Effector memory CD4-positive, alpha-beta T cell (primary cell): ENCODE measurements around the gene SHC3.

ENCODE experiments used
- DNase-seq, 3 donors: peaks; one replicate each; pipeline ENCODE4 v3.0.0-alpha.2; 2020
- H3K27ac ChIP-seq: 2 replicates; pipeline ENCODE4 v1.7.0; 2013; ENCODE audit warnings: mild to moderate bottlenecking, low read length, moderate library complexity; ENCODE audit not compliant: insufficient read depth, poor library complexity, severe bottlenecking
- H3K27me3 ChIP-seq: replicated peaks from 2 replicates; pipeline ENCODE4 v1.7.0; 2013; ENCODE audit warnings: mild to moderate bottlenecking, low read length; ENCODE audit not compliant: insufficient read depth, control insufficient read depth, poor library complexity, severe bottlenecking
- H3K36me3 ChIP-seq: 2 replicates; pipeline ENCODE4 v1.7.0; 2013; ENCODE audit warnings: mild to moderate bottlenecking, low read length, moderate library complexity; ENCODE audit not compliant: control insufficient read depth, insufficient read depth
- H3K4me1 ChIP-seq: 2 replicates; pipeline ENCODE4 v1.7.0; 2013; ENCODE audit warnings: low read length, mild to moderate bottlenecking; ENCODE audit not compliant: control insufficient read depth, insufficient read depth, poor library complexity, severe bottlenecking
- H3K4me3 ChIP-seq: 2 replicates; pipeline ENCODE4 v1.7.0; 2013; ENCODE audit warnings: low read length, low read depth, mild to moderate bottlenecking; ENCODE audit not compliant: insufficient read depth, poor library complexity, severe bottlenecking
- H3K9me3 ChIP-seq: 2 replicates; pipeline ENCODE4 v1.7.0; 2013; ENCODE audit warnings: mild to moderate bottlenecking, low read length, moderate library complexity; ENCODE audit not compliant: control insufficient read depth

Gene SHC3

DNA sequence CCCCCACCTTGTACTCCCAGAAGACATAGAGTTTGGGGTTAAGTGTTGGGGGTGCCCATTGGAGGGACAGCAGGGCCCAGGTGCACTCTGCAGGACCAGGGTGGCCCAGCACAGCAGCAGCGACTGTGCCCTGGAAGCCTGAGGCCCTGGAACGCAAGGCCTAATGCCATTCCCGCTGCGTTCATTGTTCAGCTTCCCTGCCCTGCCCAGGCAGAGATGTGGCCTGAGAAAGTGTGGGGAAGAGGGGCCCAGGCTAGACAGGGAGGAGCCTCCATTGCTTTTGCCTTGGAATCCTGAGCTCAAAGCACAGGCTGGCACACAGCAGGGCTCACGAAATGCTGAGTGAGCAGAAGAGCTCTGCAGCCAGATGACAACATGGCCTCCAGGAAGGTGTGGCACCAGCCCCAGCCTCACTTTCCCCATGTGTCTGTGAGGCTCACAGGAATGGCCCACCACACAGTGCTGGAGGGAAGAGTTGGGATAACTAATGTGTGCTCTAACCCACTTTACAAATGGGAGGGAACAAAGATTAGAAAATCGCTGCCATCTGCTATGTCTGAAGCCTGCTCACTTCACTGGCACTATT lies 168.0 kb downstream of the SHC3 start:
- DNase-seq, result no peak
- no peak overlapping the region for H3K27ac ChIP-seq

DNA sequence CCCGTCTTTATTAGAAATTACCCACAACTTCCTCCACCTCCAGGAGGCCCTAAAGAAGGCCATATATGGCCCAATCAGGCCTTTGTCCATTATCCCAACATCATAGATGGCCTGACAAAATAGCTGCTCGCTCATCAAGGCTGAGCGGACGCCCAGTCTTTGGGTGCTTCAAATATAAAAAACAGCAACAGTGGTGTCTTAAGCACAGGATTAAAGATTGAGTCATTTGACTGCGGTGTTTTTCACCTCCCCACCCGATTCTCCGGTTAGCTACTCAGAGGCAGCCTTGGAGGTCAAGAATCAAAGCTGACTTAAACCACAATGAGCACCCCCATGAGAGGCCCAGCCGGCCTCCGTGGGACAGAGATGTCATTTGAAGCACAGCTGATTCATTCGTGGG lies 168.6 kb downstream of the SHC3 start:
- no peak for DNase-seq
- H3K9me3 ChIP-seq, result no peaks in the 10 kb centered on the region
- H3K36me3 ChIP-seq, result no peaks in the 10 kb centered on the region
- H3K4me1 ChIP-seq, result no peaks in the 10 kb centered on the region
- H3K27me3 ChIP-seq, result no peaks in the 10 kb centered on the region
- H3K27ac ChIP-seq, result no peak overlapping the region
- no peak overlapping the region for H3K4me3 ChIP-seq

More for the DNA sequence above, 168.0 kb downstream of the SHC3 start:
- H3K4me1 ChIP-seq, result no peaks in the 10 kb centered on the region
- no peaks in the 10 kb centered on the region for H3K9me3 ChIP-seq
- H3K4me3 ChIP-seq, result no peak overlapping the region
- H3K27me3 ChIP-seq, result no peaks in the 10 kb centered on the region
- H3K36me3 ChIP-seq, result no peaks in the 10 kb centered on the region

DNA sequence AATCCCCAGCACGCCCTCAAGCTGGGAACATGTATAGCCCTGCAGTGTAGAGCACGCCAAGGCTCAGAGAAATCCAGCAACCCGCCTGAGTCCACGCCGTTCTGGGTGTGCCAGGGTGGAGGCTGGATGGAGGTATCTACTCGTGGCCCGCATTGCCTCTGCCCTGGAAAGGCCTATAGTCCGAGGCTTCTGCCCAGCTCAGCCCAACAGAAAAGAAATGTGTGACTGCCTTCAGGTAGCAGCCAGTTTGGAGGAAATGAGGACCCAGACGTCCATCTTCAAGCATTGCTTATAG lies 169.1 kb downstream of the SHC3 start:
- DNase-seq, result no peak
- Histone ChIP-seq H3K4me3 (no peak overlapping the region), H3K27ac (no peak overlapping the region), H3K27me3 (no peaks in the 10 kb centered on the region), H3K4me1 (no peaks in the 10 kb centered on the region), H3K9me3 (no peaks in the 10 kb centered on the region), H3K36me3 (no peaks in the 10 kb centered on the region)

DNA sequence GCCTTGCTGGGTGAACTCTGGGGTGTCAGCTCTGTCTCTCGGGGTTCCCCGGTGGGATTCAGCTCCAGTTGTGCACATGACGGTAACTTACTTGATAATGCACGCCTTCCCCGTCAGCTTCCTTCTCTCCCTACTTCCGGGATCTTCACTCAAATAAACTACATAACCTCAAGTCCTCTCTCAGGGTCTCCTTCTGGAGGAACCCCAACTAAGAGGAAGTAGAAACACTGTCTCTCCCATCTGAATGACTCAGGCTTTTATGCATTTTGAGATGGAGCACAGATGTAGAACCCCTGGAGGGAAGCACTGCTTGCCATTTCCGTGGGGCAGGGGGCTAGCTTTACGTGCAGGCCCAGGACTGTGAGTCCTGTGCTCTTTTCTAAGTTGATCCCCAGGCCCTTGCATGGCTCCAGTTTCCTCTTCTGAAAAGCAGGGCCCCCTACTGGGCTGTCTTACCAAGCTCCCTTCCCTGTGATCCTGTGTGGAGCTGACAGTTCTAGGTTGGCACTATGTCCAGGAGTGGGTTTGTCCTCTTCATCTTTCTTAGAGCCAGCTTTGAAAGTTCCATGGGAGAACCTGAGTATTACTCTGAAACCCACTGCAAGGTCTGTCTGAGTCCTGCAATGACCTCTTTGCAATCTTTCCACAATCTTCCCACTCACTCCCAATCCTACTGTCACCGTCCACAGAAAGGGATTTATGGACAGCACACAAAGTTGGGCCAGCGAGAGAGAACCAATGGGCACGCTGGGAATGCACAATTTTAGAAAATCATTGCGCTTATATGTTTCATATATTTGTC lies 169.7 kb downstream of the SHC3 start:
- no peaks in the 10 kb centered on the region for H3K9me3 ChIP-seq
- no peaks in the 10 kb centered on the region for H3K27me3 ChIP-seq
- H3K4me1 ChIP-seq, result no peaks in the 10 kb centered on the region
- no peaks in the 10 kb centered on the region for H3K36me3 ChIP-seq
- DNase-seq, result no peak
- no peak overlapping the region for H3K27ac ChIP-seq
- no peak overlapping the region for H3K4me3 ChIP-seq

DNA sequence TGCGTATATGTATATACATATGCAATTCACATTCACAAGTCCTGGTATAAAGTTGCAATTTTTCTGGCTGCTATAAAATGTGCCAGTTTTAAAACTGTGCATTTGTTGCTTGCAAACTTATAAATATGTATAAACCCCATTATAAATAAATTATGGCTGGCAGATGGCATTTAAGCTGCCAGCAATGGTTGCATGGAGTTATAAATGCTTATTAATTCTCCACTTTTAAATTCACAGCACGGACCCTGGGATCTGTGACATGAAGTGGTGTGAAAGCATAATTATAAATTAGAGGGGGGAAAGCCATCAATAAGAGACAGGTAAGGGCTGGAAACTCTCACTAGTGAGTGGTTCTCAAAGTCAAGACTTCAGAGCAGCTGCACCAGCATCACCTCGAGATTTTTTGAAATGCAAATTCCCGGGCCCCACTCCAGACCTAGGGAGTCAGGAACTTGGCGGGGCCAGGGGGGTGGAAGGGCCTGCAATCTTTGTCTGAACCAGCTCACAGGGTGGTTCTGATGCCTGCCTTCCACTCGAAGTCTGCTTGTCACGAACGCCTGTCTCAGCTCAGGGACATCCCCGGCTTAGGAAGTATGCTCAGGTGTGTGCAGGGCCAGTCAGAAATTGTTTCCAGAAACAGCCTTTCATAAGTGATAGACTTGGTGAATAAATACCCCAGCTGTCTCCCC lies 170.4 kb downstream of the SHC3 start:
- no peaks in the 10 kb centered on the region for H3K27me3 ChIP-seq
- DNase-seq, result no peak
- no peak overlapping the region for H3K4me3 ChIP-seq
- no peaks in the 10 kb centered on the region for H3K9me3 ChIP-seq
- H3K4me1 ChIP-seq, result no peaks in the 10 kb centered on the region
- no peak overlapping the region for H3K27ac ChIP-seq
- H3K36me3 ChIP-seq, result no peaks in the 10 kb centered on the region

DNA sequence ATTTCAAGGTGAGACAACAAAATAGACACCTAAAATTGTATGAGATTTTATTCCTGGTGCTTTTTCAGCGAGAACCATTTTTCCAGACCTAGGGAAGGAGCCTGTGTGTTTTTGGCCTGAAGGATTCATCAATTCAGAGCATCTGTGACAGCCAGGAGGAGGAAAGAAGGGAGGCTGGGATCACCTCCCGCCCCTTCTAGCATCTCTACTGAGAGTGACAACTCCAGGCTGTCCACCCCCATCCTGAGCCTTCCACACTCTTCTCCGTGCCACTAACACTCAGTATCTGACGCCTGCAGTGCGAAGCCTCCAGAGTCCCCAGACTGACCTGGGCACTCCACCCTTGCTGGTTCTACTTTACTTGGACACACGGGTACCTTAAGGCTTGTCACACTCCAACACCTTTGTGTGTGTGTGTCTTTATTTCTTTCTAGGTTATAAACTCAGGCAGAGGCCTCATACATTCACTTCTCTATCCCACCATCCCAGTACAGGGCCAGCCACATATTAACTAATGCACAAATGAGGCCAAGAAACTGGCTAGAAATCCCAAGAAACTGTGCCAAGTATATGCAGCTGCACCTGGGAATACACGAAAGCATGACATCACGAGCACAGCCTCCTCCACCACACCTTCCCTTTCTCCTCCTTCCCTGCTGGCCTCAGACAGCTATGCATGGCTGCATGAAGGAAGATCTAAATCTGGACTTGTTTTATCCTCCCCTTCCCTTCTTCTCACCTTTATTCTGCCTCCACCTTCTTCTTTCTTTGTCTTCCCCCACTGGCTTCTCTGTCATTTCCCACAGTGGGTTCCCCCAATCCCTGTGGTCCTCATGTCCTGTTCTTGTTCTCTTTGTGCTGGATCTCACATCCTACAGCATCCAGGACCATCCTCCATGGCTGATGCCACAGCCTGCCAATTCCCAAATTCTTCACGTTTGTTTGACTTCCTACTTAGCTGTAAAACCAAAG lies 171.3 kb downstream of the SHC3 start:
- Histone ChIP-seq H3K4me3 (no peak overlapping the region), H3K27me3 (no peaks in the 10 kb centered on the region), H3K36me3 (no peaks in the 10 kb centered on the region), H3K9me3 (no peaks in the 10 kb centered on the region), H3K4me1 (no peaks in the 10 kb centered on the region), H3K27ac (no peak overlapping the region)
- no peak for DNase-seq

DNA sequence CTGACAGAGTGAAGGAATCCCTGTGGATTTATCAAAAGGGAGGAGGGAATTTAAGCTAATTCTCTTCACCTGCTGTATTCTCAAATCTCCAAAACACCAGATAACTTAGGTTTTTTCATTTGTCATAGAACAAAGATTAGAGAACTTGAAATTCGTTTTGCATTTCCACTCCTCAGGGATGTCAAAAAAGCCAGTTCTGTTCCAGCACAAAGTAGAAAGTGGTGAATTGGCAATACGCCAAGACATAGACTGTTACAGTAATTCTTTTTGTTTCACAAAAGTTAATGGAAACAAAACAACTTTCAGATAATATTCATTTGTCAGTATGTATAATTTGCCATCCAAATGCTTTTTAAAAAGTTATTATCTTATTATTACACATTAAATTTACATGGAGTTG lies 172.4 kb downstream of the SHC3 start:
- Histone ChIP-seq H3K4me1 (no peaks in the 10 kb centered on the region), H3K4me3 (no peak overlapping the region), H3K27ac (no peak overlapping the region), H3K9me3 (no peaks in the 10 kb centered on the region), H3K36me3 (no peaks in the 10 kb centered on the region), H3K27me3 (no peaks in the 10 kb centered on the region)
- DNase-seq, result no peak

DNA sequence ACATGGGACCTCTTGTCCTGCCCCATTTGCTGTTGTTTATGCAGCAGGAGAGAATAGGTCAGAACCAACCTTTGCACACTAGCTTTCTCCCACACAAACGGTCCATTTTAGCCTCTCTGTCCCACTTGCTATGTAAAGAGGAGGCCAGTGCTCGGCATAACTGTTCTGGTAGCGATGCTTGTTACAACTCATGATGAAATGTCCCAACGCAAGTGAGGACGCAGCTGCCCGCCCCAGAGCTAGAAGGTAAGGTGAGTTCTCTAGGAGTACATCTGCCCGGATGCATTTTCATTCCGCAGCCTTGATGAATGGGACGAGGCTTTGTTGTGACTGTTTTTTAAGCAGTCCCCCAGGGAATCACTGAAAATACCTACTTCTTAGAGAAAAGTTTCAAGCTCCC lies 173.3 kb downstream of the SHC3 start:
- Histone ChIP-seq H3K27me3 (no peaks in the 10 kb centered on the region), H3K4me1 (no peaks in the 10 kb centered on the region), H3K36me3 (no peaks in the 10 kb centered on the region), H3K4me3 (no peak overlapping the region), H3K9me3 (no peaks in the 10 kb centered on the region), H3K27ac (no peak overlapping the region)
- no peak for DNase-seq

DNA sequence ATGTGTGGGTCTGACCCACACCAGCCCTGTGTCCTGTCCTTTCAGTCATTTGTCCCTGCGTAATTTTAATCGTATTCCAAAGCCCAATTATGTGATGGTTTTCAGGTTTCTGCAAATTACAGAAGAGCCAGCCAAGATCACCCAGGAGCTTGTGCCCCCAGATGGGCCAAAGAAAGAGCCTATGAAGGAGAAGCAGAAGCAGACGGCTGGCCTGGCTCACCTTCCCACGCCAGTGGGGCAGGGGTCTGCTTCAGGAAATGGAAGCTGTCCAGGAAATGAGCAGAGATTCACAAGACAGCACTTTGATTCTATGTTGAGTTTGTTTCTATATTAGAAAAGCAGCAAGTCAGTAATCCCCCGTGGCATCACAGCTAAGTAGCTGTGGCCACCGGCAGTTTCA lies 175.6 kb downstream of the SHC3 start:
- Histone ChIP-seq H3K27ac (no peak overlapping the region), H3K36me3 (no peaks in the 10 kb centered on the region), H3K27me3 (no peaks in the 10 kb centered on the region), H3K4me1 (no peaks in the 10 kb centered on the region), H3K4me3 (no peak overlapping the region), H3K9me3 (no peaks in the 10 kb centered on the region)
- no peak for DNase-seq
